CD4-positive, alpha-beta T cell treated with Interleukin-12 subunit alpha and Interleukin-12 subunit beta, for 1 hour (primary cell): Measurements from ENCODE around the gene RRAS2.
"Not testable (repeated sequence)": the region's sequence is repeated elsewhere in the genome, so short reads cannot be mapped to it uniquely, and the experiment has no call there.

ENCODE experiments used
- DNase-seq: peaks from one replicate; pipeline ENCODE4 v3.0.0-alpha.2; 2020

Gene RRAS2

DNA sequence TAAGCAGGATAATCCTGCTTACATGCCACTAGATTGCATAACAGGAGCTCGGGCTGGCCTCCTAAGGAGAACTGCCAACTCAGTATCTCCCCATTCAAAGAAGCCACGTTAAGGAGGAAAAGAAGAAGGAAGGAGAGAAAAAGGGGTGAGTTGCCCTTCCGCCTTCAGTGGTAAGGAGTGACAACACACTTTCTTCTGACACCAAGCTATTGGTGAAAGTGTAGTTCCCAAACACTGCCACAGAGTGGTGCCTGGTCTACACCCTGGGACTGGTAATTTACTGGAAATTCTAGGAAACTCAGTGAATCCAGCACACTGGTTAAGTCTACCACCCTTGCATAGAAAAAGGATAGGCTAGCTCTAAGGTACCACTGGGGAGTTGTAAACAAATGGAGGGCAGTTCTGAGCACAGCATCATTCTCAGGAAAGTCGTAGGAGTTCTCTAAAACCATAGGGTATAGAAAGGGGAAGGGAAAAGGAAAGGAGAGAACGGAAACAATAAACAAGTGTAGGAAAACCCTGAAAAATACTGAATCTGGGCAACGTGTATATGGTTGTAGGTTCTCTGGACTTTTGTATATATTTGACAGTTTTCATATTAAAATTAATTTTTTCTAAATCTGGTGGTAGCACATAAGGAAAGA is 58.2 kb downstream of the RRAS2 start:
- peak; percentile 63 for DNase-seq

DNA sequence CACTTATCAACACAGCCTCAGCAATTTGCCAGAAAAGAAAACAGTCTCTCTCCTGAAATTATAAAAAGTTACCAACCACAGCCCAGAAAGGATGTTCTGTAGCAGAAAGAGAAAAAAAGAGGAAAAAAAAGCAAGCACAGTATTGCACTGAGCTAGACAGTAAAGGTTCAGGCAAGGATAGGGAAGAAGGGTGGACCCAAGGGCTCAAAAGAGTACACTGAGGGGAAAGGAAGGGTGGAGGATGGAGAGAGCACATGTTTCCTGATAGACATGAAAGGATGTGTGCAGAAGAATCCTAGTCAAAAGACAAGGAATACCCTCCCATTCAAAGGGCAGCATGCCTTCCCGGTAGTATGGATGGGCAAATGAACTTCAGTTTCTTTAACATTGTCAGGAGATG is 59.1 kb downstream of the RRAS2 start:
- no peak for DNase-seq

DNA sequence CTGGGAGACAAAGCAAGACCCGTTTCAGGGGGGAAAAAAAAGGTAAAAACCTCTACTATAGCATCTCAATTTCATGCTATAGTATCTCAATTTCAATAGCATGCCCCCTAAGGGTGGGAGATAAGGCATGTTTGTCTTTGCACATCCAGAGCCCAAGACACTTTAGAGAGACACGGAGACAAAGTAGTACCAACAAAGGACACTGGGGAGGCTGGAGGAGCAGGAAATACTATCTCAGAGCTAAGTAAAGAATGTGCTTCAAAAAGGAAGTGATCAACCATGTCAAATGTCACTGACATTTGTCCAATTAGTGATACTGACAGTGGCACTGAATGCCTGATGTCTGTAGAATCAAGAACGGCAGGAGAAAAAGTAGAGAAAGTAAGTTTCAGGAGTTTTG is 68.6 kb downstream of the RRAS2 start:
- DNase-seq = no peak

DNA sequence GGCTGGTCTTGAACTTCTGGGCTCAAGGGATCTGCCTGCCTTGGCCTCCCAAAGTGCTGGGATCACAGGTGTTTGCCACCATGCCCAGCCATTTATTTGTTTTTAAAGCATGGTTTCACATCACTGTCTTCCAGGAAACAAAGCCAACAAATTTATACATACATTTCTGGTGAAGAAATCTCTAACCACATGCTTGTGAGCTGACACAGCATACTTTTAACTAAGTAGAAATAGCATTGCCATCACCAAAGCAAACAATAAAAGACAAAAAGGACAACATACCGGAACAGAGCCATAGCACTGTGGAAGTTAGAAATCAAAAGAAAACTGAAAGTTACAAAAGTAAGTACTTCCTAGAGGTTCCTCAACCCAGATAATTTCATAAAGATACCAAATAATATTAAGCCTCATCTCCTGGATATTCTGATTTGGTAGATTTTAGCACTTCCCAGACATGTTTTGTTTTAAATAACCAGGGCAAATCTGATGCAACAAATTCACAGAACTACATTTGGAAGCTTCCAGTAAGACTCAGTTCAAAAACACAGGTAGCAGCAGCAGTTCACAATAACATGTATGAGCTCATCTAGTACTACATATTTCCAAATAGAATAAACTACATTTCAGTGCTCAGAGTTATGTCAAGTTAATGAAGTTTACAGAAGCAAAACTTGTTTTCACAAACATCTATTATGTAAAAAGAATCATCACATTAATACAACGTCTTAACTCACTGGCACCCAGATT is 70.6 kb downstream of the RRAS2 start:
- no peak for DNase-seq

- DNase-seq = not testable (repeated sequence)
Observed at GRCh38 chr11:14278869-14279268, 80.1 kb downstream of the RRAS2 start.

DNA sequence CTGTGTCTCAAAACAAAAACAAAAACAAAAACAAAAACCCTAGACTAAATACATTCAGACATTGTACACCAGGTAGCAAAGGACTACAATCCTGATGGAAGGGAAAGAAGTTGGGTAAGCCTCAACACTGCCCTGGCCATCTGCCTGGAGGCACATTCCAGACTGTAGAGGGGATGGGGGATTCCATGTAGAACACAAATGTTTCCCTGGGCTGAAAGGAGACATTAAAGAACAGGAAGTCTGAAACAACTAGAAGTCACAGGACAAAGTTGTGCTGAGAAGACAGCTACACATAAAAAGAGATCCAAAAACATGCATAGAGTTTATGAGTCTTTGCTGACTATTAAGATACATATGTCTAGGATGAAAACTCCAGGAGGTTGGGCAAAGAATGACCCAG is 83.9 kb downstream of the RRAS2 start:
- DNase-seq = no peak

DNA sequence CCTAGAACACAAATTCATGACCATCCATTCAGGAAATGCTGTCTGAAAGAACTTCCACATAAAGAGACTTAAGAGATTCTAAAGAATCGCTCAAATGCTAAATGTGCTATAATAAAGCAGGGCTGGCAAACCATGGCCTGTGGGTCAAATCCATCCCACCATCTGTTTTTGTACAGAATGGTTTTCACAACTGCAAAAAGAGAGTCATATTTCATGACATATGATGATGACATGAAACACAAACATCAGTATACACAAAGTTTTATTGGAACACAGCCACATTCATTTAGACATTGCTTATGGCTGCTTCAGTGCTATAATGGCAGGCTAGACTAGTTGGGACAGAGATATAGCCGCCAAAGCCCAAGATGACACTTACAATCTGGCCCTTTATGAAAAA is 85.1 kb downstream of the RRAS2 start:
- DNase-seq = no peak

DNA sequence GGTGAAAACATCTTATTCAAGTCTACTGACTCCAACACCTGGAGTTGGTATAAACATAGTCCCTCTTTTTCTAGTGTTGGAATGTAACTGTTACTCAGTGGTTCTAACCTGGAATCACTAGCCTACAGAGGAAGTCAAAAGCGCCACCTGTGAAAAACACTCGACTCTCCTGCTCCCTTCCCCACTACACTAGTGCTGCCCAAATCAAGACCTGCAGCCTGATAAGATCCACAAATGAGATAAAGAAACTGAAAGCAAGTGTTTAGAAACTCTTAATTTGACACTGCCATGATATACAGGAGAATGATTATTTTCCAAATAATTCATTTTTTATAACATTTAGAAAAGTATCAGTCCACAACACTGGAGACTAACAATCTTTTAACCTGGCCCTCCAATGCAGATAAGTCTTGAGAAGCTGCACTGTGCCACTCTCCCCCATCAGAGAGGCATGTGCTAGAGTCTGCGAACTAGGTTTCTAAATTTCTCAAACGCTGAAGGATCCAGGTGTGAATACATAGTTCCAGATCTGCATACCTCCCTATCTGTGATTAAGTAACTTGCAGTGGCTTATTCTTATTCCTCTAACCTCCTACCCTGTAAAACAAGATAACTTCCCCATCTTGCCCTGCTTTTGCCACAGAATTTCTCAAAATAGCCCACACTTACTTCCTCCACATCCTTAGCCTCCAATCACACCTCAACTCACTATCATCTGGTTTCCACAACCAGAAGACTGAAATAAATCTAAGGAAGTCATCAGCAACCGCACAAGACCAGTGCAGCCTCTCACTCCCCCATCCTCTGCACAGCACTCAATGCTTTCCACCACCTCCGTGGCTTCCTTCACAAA is 88.1 kb downstream of the RRAS2 start:
- peak; percentile 24 for DNase-seq

DNA sequence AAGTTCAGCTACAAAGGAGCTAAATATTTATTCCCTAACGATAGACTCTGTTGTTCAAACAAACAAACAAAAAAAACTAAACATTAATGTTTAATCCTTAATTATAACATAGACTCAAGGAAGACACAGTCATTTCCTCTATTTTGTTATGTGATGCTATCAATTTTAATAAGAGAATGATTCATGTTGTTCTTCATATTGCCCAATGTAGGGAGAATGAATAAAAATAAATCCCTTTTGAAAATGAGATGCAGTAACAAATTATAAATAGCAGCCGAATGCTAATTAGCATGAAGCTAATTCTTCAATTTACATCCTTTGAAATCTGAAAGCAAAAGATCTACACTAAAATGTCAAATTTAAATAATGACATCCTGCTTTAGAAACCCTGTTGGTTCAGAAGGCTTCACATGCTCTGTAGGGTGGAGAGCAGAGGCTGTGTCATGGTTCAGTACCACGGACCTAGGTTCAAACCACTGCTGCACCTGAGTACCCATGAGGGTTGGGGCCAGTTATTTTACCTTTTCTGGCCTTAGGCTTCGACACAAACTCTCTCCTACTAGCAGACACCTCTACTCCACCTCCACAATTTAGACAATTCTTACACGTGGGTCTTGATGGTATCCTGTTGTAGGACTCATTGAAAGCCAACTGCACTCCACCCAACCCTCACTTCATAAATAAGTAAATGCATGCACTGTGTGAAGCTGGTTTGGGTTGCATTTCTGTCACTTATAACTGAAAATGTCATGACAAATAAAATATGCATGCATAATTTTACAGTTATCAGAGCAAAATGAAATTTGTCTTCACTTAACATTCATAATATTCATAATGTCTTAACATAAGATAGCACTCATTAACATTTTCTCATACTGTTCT is 89.0 kb downstream of the RRAS2 start:
- no peak for DNase-seq

GRCh38 chr11:14267861-14268635 is 90.9 kb downstream of the RRAS2 start:
- DNase-seq = no peak

- DNase-seq = no peak
Observed at GRCh38 chr11:14266622-14267021, 92.4 kb downstream of the RRAS2 start.

DNA sequence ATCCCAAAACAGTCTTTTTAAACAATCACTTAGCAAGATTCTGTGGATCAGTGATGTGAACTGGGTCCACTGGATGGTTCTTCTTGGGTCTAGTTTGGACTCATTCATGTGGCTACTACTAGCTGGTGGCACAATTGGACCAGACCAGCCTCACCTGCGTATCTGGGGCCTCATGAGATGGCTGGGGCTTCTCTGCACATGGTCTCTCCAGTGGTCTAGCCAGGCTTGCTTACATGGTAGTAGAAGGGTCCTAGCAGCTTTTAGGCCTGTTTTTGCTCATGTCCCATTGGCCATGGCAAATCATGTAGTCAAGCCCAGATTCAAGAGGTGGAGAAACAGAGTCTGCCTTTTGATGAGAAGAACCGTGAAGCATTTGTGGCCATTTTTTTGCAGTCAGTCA is 94.0 kb downstream of the RRAS2 start:
- no peak for DNase-seq

GRCh38 chr11:14262271-14262846 is 96.6 kb downstream of the RRAS2 start:
- DNase-seq = no peak

GRCh38 chr11:14261066-14261465 is 97.9 kb downstream of the RRAS2 start:
- no peak for DNase-seq

DNA sequence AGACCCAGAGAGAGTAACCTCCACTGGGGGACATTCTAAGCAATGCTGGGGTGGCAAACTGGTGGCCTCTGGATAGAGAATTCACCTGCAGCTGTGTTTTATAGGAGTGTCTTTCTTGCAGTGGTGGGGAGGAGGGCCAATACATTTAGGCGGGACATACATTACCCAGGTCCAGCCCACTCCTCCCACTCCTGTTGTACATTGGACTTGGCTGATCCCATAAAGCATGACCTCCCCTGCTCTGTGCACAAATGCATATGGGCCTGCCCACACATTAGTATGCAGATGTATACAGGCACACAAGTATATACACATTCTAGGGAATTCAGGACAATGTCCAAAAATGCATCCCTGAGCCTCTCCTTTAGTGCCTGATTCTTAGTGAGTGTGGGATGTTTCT is 99.1 kb downstream of the RRAS2 start:
- DNase-seq = no peak

- DNase-seq = no peak
Observed at GRCh38 chr11:14259186-14259784, 99.7 kb downstream of the RRAS2 start.

GRCh38 chr11:14258221-14258935 is 100.6 kb downstream of the RRAS2 start:
- DNase-seq = no peak

- no peak for DNase-seq
Observed at GRCh38 chr11:14255238-14255534, 103.8 kb downstream of the RRAS2 start.

- DNase-seq = no peak
Observed at GRCh38 chr11:14254533-14255237, 104.3 kb downstream of the RRAS2 start.

DNA sequence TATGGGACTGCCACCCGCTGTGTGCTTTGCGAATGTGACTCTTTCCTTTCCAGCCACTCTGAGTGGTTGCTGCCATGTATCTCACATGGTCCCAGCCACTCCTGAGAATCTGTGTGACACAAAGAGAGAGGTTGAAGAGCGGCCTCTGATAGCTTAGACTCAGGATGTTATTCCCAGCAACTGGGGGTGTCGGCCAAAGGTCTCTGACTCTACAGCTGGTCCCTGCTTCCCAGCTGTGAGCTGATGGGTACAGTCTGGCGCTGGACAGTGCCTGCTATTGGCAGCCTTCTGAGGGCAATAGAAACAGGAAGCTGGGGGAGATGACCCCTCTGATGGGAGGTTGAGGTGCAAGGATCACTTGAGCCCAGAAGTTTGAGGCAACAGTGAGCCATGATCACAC is 105.1 kb downstream of the RRAS2 start:
- DNase-seq = no peak
